ENCODE data around the gene NTHL1. TPM values are rescaled to one million over a fixed set of nuclear protein-coding genes. Genes with fewer than 3 reads are reported as not detected.

NTHL1 gene
- total and polyA plus RNA-seq, 2 experiments from 2014 or later: 84.6 to 87.9 TPM

- no peak for TF ChIP-seq CREB1 (CRISPR knock-in tag; IDR thresholded peaks at IDR 0.05; ENCODE audit: low read depth)
- TF ChIP-seq CTCF (conservative IDR thresholded peaks at IDR 0.05; ENCODE audit: low read depth in 2 of 2): no peak
- TF ChIP-seq POLR2AphosphoS5 (IDR thresholded peaks at IDR 0.05; ENCODE audit: low read depth): no peak
- no peak for TF ChIP-seq ZNF114 (CRISPR knock-in tag; IDR thresholded peaks at IDR 0.05)
- no peak for TF ChIP-seq ZNF331 (CRISPR knock-in tag; IDR thresholded peaks at IDR 0.05; ENCODE audit: low read depth)
- no peak for TF ChIP-seq REST (IDR thresholded peaks at IDR 0.05; ENCODE audit: unreplicated experiment)
- no peak for TF ChIP-seq EZH2phosphoT487 (IDR thresholded peaks at IDR 0.05; ENCODE audit: unreplicated experiment)
- no peak for TF ChIP-seq JUNB (IDR thresholded peaks at IDR 0.05; ENCODE audit: unreplicated experiment)
- TF ChIP-seq, protein P1, sequence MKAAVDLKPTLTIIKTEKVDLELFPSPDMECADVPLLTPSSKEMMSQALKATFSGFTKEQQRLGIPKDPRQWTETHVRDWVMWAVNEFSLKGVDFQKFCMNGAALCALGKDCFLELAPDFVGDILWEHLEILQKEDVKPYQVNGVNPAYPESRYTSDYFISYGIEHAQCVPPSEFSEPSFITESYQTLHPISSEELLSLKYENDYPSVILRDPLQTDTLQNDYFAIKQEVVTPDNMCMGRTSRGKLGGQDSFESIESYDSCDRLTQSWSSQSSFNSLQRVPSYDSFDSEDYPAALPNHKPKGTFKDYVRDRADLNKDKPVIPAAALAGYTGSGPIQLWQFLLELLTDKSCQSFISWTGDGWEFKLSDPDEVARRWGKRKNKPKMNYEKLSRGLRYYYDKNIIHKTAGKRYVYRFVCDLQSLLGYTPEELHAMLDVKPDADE (IDR thresholded peaks at IDR 0.05): no peak
- TF ChIP-seq EZH2 (IDR thresholded peaks at IDR 0.05; ENCODE audit: low read depth, unreplicated experiment): no peak
These were observed 45.9 kb downstream of the NTHL1 start (continued) for GRCh38 chr16:2001456-2002355.

DNA sequence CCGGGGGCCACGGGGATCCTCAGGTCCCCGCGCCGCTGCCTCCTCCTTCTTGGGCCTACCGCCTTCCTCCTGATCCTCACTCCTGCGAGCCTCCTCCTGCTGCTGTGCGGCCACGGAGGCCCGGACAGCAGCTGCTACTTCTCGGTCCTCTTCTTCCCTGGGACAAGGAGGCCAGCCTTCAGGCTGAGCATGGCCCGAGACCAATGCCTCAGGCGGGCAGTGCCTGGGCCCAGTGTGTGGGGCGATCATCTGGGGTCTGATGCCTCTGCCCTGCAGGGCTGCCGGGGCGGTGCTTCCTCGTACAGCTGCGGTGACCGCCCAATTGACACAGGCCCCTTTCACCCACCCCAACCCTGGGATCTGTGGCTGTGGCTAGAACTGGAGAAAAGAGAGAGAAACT is 46.6 kb downstream of the NTHL1 start:
- Histone ChIP-seq H2AFZ (no peak overlapping the region), H3K4me1 (ENCODE audit: insufficient read depth) (peaks cover 8% of the 10 kb centered on the region; the same call in 1 of the 2 replicates), H3K4me3 (no peak overlapping the region), H3K27me3 (ENCODE audit: insufficient read depth) (no peaks in the 10 kb centered on the region), H3F3A (replicated peaks; ENCODE audit: low read depth) (peaks cover 22% of the 10 kb centered on the region; the same call in 1 of the 2 replicates), H3K27ac (ENCODE audit: low read depth) (no peak overlapping the region), H3K9me2 (ENCODE audit: insufficient read depth) (no peaks in the 10 kb centered on the region), H3K4me2 (no peak overlapping the region), H4K20me1 (replicated peaks; ENCODE audit: insufficient read depth) (peaks cover 13% of the 10 kb centered on the region), H3K36me3 (ENCODE audit: insufficient read depth) (no peaks in the 10 kb centered on the region; the same call in 1 of the 2 replicates), H3K79me2 (replicated peaks; ENCODE audit: insufficient read depth) (peaks cover 9% of the 10 kb centered on the region; the same call in 1 of the 2 replicates)
- ATAC-seq (no peak), DNase-seq (ENCODE audit: low spot score) (no peak)
- H3K27me3 Mint-ChIP-seq (ENCODE audit: insufficient read depth, low read depth, poor library complexity): peaks cover 4% of the 10 kb centered on the region
- no peak overlapping the region for H3K4me3 Mint-ChIP-seq
- no peaks in the 10 kb centered on the region for H3K9me3 Mint-ChIP-seq
- peaks cover 27% of the 10 kb centered on the region for H3K36me3 Mint-ChIP-seq (ENCODE audit: low read depth)
- H3K27ac Mint-ChIP-seq: no peak overlapping the region
- H3K4me1 Mint-ChIP-seq: peaks cover 9% of the 10 kb centered on the region
- TF ChIP-seq STAT1 (IDR thresholded peaks at IDR 0.05; ENCODE audit: unreplicated experiment) (no peak), EZH2phosphoT487 (IDR thresholded peaks at IDR 0.05; ENCODE audit: unreplicated experiment) (no peak), POLR2AphosphoS5 (IDR thresholded peaks at IDR 0.05; ENCODE audit: low read depth) (no peak), CREB1 (CRISPR knock-in tag; IDR thresholded peaks at IDR 0.05; ENCODE audit: low read depth) (no peak), JUNB (IDR thresholded peaks at IDR 0.05; ENCODE audit: unreplicated experiment) (no peak), CTCF (conservative IDR thresholded peaks at IDR 0.05; ENCODE audit: low read depth in 2 of 2) (no peak), ZNF114 (CRISPR knock-in tag; IDR thresholded peaks at IDR 0.05) (no peak)

Data from GM23338 (cell line).